ENCODE measurements around the gene SYNGAP1.

GRCh38 chr6:33450434-33450833, 30.6 kb downstream of the SYNGAP1 start:
- no peak for TF ChIP-seq POLR2A (IDR thresholded peaks at IDR 0.05; ENCODE audit: low read length)
- no peak for TF ChIP-seq GATA1 (IDR thresholded peaks at IDR 0.05; ENCODE audit: low read depth, low read length)
